Lower lobe of right lung (tissue), 2 donors: ENCODE results near the gene GINS3. TPM values are rescaled to one million over a fixed set of nuclear protein-coding genes. Genes with fewer than 3 reads are reported as not detected.

Experiments
- ATAC-seq, 2 donors: fragments of 200-7000 bp; cut with Tn5 transposase; one replicate each; pipeline ENCODE4 v1.9.1; 2020 to 2022; ENCODE audit warnings: mild to moderate bottlenecking in 2 of 2, moderate library complexity in 2 of 2
- DNase-seq: peaks from one replicate; pipeline ENCODE4 v3.0.0-alpha.2; 2020
- H3K27ac ChIP-seq: fragments of 200-600 bp; one replicate; pipeline ENCODE4 v1.8.0; 2022
- H3K27me3 ChIP-seq: fragments of 200-600 bp; one replicate; pipeline ENCODE4 v1.8.0; 2022; ENCODE audit warnings: low read depth
- H3K36me3 ChIP-seq: fragments of 200-600 bp; one replicate; pipeline ENCODE4 v1.8.0; 2022; ENCODE audit warnings: mild to moderate bottlenecking
- H3K4me1 ChIP-seq: fragments of 200-600 bp; one replicate; pipeline ENCODE4 v1.8.0; 2022
- H3K4me3 ChIP-seq: fragments of 200-600 bp; one replicate; pipeline ENCODE4 v1.8.0; 2022; ENCODE audit warnings: mild to moderate bottlenecking
- H3K9me3 ChIP-seq: fragments of 200-600 bp; one replicate; pipeline ENCODE4 v1.8.0; 2022
- intact Hi-C: fragments of 100-400 bp; cut with DNase I; formaldehyde crosslinking; loops from one replicate; pipeline ENCODE4 v1.11.0; 2022
- total RNA-seq: library from RNA; stranded (reverse); fragmentation: NEBNext Ultra II Directional; extraction: Animal tissue kit (Norgen Biotek cat#: 25700); gene quantifications from one replicate; pipeline ENCODE4 v1.2.1, GENCODE V29; 2021
- TF ChIP-seq, protein P1 (sequence below): fragments of 200-600 bp; IDR thresholded peaks from one replicate; pipeline ENCODE4 v1.8.0; 2022; ENCODE audit warnings: antibody characterized with exemption, mild to moderate bottlenecking
- donor health status: DM: no; HTN: yes; CAD: no; lungs with severe emphysema.

The GINS3 gene
- total RNA-seq, 1 donor from 2014 or later: 2.5 TPM

DNA sequence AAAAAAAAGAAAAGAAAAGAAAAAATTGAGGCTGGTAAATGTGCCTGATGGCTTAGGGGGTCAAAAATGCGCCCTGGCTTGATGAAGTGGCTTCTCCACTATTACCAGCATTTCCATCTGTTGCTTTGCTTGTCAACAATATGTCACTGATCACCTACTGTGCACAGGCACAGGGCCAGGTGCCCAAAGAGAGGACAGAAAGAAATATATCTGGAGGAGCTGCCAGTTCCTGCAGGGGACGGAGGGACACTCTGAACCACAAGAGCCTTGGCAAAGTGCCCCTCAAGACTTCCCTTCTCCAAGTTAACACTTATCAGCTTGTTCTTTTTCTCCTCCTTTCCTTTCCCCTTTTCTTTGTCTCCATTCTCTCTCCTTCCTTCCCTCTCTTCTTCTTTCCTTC, 34.7 kb downstream of the GINS3 start:
- no peak for DNase-seq
- TF ChIP-seq, protein P1, sequence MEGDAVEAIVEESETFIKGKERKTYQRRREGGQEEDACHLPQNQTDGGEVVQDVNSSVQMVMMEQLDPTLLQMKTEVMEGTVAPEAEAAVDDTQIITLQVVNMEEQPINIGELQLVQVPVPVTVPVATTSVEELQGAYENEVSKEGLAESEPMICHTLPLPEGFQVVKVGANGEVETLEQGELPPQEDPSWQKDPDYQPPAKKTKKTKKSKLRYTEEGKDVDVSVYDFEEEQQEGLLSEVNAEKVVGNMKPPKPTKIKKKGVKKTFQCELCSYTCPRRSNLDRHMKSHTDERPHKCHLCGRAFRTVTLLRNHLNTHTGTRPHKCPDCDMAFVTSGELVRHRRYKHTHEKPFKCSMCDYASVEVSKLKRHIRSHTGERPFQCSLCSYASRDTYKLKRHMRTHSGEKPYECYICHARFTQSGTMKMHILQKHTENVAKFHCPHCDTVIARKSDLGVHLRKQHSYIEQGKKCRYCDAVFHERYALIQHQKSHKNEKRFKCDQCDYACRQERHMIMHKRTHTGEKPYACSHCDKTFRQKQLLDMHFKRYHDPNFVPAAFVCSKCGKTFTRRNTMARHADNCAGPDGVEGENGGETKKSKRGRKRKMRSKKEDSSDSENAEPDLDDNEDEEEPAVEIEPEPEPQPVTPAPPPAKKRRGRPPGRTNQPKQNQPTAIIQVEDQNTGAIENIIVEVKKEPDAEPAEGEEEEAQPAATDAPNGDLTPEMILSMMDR: no peak
- Histone ChIP-seq H3K27ac (no peak overlapping the region), H3K9me3 (no peaks in the 10 kb centered on the region), H3K27me3 (no peaks in the 10 kb centered on the region), H3K4me3 (no peak overlapping the region), H3K4me1 (peaks cover 15% of the 10 kb centered on the region), H3K36me3 (no peaks in the 10 kb centered on the region)
- intact Hi-C loops: no loop called here
- ATAC-seq: no peak

DNA sequence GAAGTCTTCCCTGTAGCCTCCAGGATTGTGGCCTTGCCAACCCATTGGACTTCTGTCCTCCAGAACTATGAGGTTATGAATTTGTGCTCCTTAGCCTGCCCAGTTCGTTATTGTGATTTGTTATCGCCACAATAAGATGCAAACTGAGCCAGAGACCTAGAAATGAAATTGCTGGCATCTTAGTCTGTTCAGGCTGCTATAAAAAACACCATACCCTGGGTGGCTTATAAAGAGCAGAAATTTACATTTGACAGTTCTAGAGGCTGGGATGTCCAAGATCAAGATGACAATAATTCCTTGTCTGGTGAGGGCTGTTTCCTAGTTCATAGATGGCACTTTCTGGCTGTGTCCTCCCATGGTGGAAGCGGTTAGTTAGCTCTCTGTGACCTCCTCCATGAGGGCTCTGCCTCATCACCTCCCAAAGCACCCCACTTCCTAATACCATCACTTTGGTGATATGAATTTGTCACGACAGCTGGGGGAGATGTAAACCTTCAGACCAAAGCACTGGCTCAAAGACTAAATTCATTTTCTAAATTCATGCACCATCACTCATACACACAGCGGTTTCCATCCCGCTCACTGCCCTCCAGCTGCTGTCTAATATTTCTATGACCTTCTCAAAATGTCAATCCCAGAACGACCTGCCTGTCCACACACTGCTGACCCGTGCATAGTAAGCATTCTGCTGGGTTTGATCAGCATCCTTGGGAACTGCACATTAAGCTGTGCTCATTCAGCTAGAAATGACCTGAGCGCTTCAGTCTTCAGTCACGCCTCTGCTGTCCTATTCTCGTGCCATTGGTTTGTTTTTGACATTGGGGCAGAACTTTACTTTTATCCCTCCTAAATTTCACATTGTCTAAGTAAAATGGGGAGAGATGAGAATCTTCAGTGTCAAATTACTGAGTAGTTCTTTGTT, 36.6 kb downstream of the GINS3 start:
- ATAC-seq (no peak), DNase-seq (no peak)
- Histone ChIP-seq H3K9me3 (no peaks in the 10 kb centered on the region), H3K27me3 (no peaks in the 10 kb centered on the region), H3K4me3 (no peak overlapping the region), H3K36me3 (no peaks in the 10 kb centered on the region), H3K4me1 (peaks cover 15% of the 10 kb centered on the region), H3K27ac (no peak overlapping the region)
- TF ChIP-seq, protein P1: no peak
- intact Hi-C loops: no loop called here

DNA sequence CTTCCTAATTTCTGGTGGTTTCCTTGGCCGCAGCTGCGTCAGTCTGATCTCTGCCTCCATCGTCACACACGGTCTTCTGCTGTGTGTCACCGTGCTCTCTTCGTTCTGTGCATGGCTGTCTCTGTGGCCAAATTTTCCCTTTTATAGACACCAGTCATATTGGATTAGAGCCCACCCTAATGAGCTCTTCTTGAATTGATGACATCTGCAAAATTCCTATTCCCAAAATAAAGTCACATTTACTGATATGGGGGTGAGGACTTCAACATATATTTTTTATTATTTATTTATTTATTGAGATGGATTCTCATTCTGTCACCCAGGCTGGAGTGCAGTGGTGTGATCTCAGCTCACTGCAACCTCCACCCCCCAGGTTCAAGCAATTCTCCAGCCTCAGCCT, 38.4 kb downstream of the GINS3 start:
- intact Hi-C loops: no loop called here
- no peak for ATAC-seq

DNA sequence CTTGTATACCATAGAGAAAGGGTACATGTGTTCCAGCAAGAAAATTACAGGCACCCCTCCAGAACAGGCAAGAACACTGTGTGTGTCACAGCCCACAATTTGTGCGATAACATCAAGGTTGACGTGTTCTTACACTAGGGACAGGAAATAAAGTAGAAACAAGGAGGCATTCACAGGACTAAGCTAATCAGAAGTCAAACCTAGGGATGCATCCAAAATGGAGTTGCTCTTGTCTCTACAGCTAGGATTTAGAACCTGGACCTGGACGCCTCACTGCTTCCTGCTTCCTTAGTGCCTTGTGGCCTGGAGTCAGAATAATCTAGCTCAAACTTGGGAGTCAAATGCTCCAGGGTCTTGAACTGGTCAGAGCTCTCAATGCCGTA, 41.3 kb downstream of the GINS3 start:
- Histone ChIP-seq H3K4me3 (no peak overlapping the region), H3K9me3 (no peaks in the 10 kb centered on the region), H3K27me3 (no peaks in the 10 kb centered on the region), H3K36me3 (no peaks in the 10 kb centered on the region), H3K27ac (no peak overlapping the region), H3K4me1 (no peaks in the 10 kb centered on the region)
- intact Hi-C loops: no loop called here
- TF ChIP-seq, protein P1: no peak
- DNase-seq (no peak), ATAC-seq (peak in 1 of 2 donors; percentile 33)

More for the DNA sequence above, 38.4 kb downstream of the GINS3 start:
- TF ChIP-seq, protein P1: no peak
- H3K36me3 ChIP-seq: no peaks in the 10 kb centered on the region
- H3K4me3 ChIP-seq: no peak overlapping the region
- no peak for DNase-seq
- no peaks in the 10 kb centered on the region for H3K9me3 ChIP-seq
- H3K27me3 ChIP-seq: no peaks in the 10 kb centered on the region
- peaks cover 15% of the 10 kb centered on the region for H3K4me1 ChIP-seq
- H3K27ac ChIP-seq: no peak overlapping the region

DNA sequence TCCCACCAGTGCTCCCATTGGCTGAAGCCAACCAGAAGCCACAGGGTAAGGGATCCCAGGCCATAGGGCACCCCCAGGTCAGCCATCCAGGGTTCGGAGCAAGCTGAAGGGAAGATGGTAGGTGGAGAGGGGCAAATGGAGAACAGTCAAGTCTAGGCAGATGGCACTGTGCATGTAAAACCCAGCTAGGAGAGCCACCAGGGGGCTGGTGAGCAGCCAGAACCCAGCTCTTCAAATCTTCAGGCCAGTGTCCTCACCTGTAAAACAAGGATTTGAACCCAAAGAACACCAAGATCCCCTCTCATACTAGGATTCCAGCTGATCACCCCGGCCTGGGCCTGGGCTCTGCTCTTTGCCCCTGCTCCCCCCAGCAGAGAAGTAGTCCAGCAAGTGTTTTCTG, 43.5 kb downstream of the GINS3 start:
- Histone ChIP-seq H3K4me1 (no peaks in the 10 kb centered on the region), H3K27ac (no peak overlapping the region), H3K4me3 (no peak overlapping the region), H3K9me3 (no peaks in the 10 kb centered on the region), H3K36me3 (no peaks in the 10 kb centered on the region), H3K27me3 (no peaks in the 10 kb centered on the region)
- intact Hi-C loops: no loop called here
- no peak for ATAC-seq
- TF ChIP-seq, protein P1: no peak
- DNase-seq: no peak
